ENCODE data around the gene MAT2A.

- TF ChIP-seq POLR2A (IDR thresholded peaks at IDR 0.05) (no peak), CTCF (IDR thresholded peaks at IDR 0.05) (no peak), POLR2AphosphoS5 (IDR thresholded peaks at IDR 0.05) (no peak)
Measured at GRCh38 chr2:85578243-85579180, 39.5 kb downstream of the MAT2A start.
